Nucleus accumbens (tissue), 56 donors: ENCODE measurements around the gene BAG3.
A peak's percentile ranks its signal among the peaks of the same experiment; 100 is the strongest.
"Not testable (repeated sequence)": the region's sequence is repeated elsewhere in the genome, so short reads cannot be mapped to it uniquely, and the experiment has no call there.

Experiments
- DNase-seq, 56 donors: peaks; one replicate each; lab custom pipeline; 2025; lab: John Stamatoyannopoulos, UW

Gene BAG3

GRCh38 chr10:119687192-119688032 is 36.2 kb downstream of the BAG3 start:
- DNase-seq = peak in 18 of 56 donors; percentile 8 to 48 (median 34)

- DNase-seq = no peak
These were observed 36.9 kb downstream of the BAG3 start for GRCh38 chr10:119688033-119688508.

GRCh38 chr10:119689016-119689580 is 37.9 kb downstream of the BAG3 start:
- DNase-seq = no peak

- DNase-seq = no peak
These were observed 40.5 kb downstream of the BAG3 start for GRCh38 chr10:119691726-119692125.

- DNase-seq = peak in 35 of 56 donors; percentile 8 to 64 (median 39)
These were observed 42.2 kb downstream of the BAG3 start for GRCh38 chr10:119693262-119693957.

GRCh38 chr10:119694608-119695007 is 43.4 kb downstream of the BAG3 start:
- DNase-seq = no peak

- no peak for DNase-seq
These were observed 49.3 kb downstream of the BAG3 start for GRCh38 chr10:119700321-119700954.

- peak in 2 of 56 donors; percentile 12 to 25 for DNase-seq
These were observed 50.7 kb downstream of the BAG3 start for GRCh38 chr10:119701861-119702260.

- DNase-seq = no peak
These were observed 51.4 kb downstream of the BAG3 start for GRCh38 chr10:119702583-119702982.

- DNase-seq = no peak
These were observed 52.8 kb downstream of the BAG3 start for GRCh38 chr10:119703903-119704508.

GRCh38 chr10:119705434-119705831 is 54.3 kb downstream of the BAG3 start:
- no peak for DNase-seq

- DNase-seq = no peak
These were observed 55.5 kb downstream of the BAG3 start for GRCh38 chr10:119706521-119707278.

- not testable (repeated sequence) for DNase-seq
These were observed 56.2 kb downstream of the BAG3 start for GRCh38 chr10:119707331-119707730.

- not testable (repeated sequence) for DNase-seq
These were observed 59.8 kb downstream of the BAG3 start for GRCh38 chr10:119710935-119711334.

GRCh38 chr10:119713744-119714483 is 62.7 kb downstream of the BAG3 start:
- no peak for DNase-seq

GRCh38 chr10:119714484-119714816 is 63.3 kb downstream of the BAG3 start:
- no peak for DNase-seq

- no peak for DNase-seq
These were observed 64.7 kb downstream of the BAG3 start for GRCh38 chr10:119715628-119716505.

GRCh38 chr10:119723161-119723560 is 72.0 kb downstream of the BAG3 start:
- no peak for DNase-seq
